IPS DF 19.7 (cell line): ENCODE results near the gene NCBP3.
"Not testable (repeated sequence)": the region's sequence is repeated elsewhere in the genome, so short reads cannot be mapped to it uniquely, and the experiment has no call there.

Source experiments
- DNase-seq: peaks from one replicate; pipeline ENCODE4 v3.0.0-alpha.2; 2013; ENCODE audit warnings: low read depth, low spot score

Gene NCBP3

DNA sequence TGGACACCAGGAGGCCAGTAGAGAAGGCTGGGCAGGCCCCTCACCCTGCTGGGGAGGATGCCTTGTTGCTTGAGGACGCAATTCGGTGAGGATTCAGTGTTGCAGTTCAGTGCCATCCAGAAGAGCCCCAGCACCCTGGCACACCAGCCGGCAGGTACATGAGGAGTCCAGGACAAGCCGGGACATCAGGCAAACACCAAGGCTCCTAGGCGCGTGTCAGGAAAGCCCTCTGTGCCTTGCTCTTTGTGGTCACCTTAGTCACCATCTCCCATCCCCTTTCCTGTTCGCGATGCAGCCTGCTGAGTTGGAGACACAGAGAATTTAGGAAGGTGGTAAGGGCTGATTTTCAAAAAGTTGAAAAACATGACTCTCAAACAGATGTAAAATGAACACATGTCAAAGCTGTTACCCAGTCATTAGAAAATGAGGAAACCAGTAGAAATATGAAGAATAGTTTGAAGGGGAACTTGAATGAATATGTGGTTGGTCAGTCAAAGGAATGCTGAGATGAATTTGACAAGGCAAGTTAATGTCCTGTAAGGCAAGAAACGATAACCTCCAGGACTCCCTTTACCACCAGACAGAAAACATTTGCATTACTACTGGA lies 2.3 kb upstream of the NCBP3 start:
- DNase-seq, result no peak

DNA sequence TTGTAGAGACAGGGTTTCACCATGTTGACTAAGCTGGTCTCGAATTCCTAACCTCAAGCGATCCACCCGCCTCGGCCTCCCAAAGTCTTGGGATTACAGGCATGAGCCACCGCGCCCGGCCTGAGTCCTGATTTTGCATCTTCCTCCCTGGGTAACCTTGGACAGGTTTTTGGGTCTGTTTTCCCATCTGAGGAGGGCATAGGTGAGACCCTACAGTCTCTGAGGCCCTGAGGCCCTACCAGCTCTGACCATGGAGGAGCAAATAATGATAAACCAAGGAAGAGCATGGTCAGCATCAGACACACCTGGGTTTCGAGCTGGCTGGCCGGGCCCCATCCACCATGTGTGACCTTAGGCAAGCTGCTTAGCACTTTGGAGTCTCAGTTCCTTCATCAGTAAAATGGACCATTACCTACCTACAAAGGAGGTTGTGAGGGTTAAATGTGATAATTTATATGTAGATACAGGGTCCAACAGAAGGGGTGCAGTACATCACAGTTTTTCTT lies 1.2 kb upstream of the NCBP3 start:
- no peak for DNase-seq

DNA sequence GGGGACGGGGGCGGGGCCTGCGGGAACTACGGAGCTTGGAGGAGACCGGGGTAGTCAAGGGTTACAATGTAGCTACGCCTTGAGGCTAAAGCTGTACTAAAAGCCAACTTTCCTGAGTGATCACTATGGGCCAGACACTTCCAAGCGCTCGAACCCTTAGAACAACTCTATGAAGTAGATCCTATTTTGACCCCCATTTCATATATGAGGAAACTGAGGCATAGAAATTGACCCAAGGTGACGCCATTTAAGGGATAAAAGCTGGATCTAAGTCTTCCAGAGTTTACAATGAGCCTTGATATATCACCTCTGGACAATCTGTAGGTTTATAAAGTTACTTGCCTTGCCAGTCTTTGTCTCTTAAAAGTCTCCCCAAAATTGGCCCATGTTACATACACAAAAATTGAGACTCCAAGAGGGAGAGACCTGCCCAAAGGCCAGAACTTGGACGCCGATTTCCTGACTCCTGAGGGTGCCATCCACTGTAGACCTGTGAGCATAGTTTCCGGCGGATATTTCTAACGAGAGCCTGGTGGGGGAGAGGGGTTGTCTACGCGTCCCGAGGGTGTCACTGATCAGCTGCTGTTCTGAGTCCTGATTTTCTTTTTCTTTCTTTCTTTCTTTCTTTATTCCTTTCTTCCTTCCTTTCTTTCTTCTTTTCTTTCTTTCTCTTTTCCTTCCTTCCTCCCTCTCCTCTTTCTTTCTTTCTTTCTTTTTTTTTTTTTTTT lies 555 bp upstream of the NCBP3 start:
- no peak for DNase-seq

DNA sequence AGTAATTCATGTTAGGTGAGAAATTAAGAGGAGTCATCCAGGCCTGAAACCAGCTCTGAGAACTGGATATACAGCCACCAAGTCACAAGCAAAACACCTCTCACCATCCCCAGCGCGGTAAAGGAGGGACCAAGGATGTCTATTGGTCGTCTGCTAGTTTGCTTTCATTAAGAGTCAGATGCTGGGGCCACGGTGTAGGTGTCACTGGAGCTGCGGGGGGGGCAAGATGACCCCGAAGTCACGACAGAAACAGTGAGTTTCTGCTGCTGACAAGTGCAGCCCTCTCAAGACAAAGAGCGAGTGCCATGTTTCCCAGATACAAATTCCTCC lies 790 bp downstream of the NCBP3 start:
- DNase-seq, result no peak

DNA sequence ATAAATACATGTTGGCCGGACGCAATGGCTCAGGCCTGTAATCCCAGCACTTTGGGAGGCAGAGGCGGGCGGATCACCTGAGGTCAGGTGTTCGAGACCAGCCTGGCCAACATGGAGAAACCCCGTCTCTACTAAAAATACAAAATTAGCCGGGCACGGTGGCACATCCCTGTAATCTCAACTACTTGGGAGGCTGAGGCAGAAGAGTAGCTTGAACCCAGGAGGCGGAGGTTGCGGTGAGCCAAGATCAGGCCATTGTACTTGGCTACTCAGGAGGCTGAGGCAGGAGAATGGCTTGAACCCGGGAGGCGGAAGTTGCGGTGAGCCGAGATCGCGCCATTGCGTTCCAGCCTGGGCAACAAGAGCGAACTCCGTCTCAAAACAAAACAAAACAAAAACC lies 1.5 kb downstream of the NCBP3 start:
- DNase-seq, result not testable (repeated sequence)

DNA sequence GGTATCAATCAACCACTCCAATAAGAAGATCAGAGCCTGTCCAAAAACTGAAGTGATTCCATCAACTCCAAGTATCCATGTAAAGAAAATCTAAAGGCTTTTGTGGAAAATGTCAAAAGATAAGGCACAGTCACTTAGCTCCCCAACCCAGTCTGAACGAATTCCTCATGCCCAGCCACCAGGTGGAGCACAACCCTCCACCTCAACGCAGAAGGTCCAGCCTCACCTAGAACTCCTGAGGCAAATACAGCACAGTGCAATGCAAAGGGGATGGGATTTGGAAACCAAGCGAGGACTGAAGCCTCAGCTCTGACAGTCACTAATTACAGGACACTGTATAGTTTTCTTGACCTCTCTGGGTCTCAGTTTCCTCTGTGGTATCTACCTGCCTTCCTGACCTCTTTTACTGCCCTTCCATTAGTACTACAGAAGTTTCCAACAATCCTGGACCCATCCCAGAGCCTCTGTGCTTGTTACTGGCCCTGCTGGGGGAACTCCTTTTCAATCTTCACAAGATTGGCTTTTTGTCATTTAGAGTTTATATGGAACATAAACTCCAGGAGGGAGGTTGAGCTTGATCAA lies 2.0 kb downstream of the NCBP3 start:
- no peak for DNase-seq

DNA sequence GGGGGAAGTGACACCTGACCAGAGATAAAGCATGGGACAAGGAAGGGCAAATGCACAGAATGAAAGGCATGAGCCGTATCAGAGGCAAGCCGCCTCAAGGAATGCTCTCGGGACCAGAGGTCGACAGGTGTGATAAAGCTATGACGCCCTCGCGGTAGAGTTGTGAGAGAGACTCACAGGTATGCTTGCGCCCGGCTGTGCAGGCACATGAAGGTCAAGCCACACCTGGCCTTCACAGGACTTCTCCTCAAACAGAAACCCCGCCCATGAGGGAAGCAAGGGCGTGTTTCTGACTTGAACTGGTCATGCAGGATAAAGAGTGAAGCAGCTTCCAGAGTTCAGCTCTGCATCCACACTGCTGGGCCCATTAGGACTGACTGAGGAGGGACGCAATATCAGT lies 7.8 kb downstream of the NCBP3 start:
- no peak for DNase-seq

DNA sequence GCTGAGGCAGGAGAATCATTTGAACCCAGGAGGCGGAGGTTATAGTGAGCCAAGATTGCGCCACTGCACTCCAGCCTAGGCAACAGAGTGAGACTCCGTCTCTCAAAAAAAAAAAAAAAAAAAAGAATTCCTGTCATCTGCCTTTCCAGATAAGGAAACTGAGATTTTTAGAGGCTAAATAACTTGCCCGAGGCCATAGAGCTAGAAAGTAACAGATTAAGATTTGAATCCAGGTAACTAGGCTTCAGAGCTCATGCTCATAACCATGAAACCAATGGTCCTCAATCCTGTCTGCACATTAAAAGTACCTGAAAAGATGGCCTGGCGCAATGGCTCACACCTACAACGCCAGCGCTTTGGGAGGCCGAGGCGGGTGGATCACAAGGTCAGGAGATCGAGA lies 9.5 kb downstream of the NCBP3 start:
- DNase-seq, result no peak

DNA sequence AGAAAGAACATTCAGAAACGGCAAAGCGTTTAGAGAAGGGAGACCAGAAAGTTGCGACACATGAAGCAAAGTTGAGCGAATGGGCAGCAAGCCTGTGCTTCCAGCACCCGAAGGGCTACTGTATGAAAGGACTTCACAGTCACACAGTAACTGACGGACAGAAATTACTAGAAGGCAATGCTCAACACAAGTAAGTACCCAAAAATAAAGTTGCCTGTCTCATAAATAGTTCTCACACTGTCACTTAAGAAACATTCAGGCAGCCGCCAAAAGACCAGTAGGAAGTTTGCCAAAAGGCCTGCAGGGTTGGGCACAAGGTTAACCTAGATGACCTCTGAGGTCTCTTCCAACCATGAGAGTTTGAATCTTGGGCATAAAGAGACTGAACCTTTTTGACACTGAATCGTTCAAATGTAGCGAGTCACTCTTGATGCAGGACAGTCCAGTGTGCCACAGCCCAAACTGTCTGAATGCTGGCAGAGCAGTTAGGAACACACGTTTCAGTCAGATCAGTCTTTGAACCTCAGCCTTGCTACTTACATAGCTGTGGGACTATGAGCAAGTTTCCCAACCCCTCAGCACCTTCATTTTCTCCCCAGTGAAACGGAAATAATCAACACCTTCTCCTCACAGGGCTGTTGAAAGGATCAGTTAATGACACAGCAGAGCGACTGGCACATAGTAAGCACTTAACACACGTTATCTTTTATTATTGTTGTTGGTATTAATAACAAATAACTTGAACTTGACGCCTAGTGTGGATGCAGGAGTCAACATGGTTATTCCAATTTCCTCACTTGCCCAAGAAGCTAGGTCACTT lies 10.4 kb downstream of the NCBP3 start:
- no peak for DNase-seq

DNA sequence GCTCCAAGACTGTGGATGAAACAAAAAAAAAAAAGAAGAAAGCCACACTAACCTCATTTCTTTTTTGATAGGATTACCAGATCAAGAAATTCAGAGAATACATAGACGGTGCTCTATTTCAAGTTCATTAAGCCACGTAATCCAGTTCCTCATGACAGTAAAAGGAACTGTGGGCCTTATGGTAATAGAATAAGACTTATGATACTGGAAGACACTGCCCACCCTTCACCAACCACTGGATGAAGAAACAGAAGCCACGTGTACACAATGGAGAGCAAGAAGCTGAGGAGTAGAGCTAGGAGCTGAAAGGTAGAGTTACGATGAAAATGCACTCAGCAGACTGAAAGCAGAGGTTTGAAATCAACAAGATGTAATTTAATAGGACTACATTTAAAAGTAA lies 11.2 kb downstream of the NCBP3 start:
- DNase-seq, result no peak

DNA sequence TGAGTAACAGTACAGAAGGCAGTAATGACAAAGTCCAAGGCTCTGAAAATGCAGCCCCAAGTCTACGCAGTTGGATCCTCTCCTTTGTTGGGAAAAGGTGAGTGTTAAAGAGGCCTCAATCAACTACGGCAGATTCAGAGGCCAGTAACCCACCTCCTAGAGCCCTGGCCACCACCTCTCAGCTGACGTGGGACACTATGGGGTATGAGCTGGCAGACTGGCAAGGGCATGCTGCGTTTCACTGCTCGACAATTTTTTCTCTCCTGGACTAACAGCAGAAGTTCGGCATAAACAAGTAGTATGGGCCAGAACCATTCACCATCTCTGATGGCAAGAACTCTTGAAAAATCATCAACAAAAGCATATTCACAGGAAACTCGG lies 17.2 kb downstream of the NCBP3 start:
- DNase-seq, result no peak

DNA sequence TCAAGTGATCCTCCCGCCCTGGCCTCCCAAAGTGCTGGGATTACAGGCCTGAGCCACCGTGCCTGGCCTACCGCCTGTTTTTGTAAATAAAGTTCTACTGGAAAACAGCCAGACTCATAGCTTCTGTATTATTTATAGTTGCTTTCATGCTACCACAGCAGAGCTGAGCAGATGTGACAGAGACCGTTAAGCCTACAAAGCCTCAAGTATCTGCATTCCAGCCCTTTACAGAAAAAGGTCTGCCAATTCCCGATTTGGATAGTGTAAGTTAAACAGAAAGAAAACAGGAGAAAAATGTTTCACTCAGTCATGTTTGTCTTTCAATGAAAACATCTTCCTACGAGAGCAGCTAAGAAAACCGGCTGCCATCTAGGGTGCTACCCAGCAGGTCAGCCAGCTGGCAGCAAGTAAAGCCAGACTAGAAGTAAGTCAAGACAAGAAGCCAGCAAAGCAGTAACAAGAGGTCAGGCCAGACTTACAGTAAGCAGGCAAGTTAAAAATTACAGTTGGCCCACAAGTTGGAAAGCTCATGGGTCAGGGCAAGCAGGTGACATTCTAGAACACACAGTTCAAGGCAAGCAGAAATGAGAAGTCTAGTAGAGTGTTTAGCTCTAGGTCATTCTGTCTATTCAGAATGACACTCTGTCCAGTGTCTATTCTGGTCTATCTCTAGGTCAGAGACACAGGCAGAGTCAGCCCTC lies 17.7 kb downstream of the NCBP3 start:
- DNase-seq, result no peak

DNA sequence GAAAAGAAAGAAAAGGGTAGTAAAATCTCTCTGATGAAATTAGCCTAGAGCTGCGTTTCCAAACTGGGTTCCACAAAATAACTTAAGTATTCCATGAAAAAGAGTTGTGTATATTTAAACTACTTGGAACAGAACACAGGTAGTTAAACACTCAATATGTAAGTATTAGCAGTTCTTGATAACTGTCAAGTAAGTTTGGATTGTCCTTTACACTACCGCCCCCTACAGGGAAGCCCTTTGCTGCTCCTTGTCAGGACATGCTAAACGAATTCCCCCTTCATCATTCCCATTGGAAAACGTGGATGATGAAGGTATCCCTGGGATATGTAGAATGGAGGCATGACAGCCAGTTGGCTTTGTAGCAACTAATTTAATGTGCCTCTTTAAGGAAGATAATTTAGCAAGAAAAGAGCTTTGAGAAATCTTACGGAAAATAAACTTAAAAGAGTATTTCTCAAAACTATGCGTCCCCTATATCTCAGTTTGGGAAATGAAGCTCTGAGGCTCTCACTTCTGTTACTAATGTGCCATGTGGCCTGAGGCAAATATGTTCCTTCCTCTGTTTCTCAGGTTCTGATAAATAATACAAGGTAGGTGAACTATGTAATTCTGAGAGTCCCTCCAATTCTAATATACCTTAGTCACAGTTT lies 18.8 kb downstream of the NCBP3 start:
- no peak for DNase-seq

DNA sequence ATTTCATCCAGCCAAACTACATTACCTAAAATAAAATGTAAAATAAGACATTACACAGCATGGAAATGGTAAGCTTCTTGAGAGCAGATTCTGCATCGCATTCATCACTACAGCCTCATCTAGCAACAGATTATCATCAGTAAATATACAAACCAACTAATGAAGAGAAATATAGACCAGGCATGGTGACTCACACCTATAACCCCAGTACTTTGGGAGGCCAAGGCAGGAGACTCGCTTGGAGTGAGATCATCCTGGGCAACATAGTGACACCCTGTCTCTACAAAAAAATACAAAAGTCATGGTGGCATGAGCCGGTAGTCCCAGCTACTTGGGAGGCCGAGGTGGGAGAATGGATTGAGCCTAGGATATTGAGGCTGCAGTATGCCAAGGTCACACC lies 19.9 kb downstream of the NCBP3 start:
- no peak for DNase-seq

DNA sequence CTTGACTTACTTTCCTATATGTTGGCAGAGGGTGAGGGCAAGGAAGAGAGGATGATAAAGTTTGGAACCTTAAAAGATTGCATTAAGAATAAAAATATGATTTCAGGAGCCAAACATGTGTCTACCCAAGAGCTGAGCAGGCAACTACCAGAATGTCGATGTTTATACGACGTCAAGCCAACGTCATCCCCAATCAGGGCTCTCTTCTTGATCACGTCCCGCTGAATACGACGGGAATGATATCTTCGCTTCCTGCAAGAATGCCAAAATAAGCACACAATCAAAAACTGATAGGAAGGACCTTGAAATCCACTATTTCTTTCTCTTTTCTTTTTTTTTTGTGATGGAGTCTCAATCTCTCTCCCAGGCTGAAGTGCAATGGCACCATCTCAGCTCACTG lies 24.9 kb downstream of the NCBP3 start:
- DNase-seq, result no peak

DNA sequence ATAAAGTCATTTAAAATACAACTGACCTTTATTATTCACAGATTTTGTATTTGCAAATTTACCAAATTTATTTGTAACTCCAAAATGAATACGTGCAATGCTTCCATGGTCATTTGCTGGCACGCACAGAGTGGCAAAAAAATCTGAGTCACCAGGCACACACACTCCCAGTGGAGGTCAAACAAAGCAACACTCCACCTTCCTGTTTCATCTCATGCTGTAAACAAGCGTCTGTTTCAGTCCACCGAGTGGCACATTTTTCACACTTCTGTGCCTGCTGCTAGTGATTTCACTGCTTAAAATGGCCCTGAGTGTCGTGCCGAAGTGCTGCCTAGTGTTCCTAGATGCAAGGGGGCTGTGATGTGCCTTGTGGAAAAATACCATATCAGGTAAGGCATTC lies 27.3 kb downstream of the NCBP3 start:
- no peak for DNase-seq

DNA sequence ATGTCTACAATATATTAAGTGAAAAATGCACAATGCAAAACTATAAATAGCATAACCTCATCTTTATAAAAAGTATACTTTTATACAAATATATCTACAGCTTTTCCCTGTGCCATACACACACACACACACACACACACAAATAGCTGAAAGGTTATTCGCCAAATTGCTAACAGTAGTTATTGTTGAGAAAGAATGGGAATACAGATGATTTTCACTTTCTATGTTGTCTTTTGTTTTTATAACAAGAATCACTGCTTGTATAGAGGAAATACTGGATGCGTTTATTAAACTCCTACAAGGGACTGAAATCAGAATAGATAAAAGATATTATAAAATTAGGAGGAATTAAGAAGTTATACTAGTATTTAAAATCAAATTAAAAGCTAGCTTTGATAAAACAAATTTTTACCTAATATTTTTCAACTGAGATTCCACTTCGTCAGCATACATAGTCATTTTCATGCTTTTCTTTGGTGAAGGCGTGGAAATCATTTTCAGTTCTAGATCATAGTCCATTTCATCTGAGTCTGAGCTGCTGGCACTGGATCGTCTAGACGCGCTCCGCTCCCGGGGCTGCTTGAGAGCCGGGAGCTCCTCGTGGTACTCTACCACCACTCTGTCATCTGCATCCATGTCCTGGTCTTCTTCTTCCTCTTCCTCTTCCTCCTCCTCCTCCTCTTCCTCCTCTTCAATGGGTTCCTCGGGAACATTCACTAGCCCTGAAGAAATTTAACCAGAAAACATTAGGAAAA lies 28.0 kb downstream of the NCBP3 start:
- DNase-seq, result no peak

DNA sequence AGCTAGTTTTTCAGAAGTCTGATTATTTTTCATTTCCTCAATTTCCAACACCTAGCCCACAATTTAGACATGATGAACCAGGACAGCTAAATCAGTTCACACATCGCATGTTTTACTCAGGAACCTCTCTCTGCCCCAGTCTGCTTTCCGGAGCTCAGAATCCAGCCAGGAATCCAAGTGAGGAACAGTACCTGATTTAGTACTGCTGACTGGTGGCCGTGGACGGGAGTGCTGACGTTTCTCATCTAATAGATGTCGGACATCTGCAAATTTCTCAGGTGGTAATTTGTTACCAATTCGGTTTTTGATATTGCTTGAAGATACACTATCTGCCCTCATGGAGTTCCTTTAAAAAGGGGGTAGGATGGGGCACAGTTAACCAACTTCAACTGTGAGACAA lies 30.1 kb downstream of the NCBP3 start:
- no peak for DNase-seq

DNA sequence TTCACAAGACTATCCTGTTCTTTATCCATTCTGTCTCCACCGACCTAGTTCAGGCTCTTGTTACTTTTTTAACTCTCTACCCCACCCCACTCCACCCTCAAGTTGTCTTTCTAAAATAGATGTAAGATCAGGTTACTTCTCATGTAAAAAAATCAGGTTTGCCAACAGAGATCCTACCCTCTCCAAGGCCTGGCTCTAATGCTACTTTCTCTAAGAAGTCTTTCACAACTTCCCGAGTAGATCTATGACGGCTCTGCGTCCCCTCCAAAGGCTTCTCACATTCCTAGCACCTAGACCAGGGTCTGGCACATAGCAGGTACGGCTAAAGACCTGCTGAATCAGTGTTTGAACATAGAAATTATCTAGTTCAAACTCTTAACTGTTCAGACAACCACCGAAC lies 30.9 kb downstream of the NCBP3 start:
- DNase-seq, result no peak

DNA sequence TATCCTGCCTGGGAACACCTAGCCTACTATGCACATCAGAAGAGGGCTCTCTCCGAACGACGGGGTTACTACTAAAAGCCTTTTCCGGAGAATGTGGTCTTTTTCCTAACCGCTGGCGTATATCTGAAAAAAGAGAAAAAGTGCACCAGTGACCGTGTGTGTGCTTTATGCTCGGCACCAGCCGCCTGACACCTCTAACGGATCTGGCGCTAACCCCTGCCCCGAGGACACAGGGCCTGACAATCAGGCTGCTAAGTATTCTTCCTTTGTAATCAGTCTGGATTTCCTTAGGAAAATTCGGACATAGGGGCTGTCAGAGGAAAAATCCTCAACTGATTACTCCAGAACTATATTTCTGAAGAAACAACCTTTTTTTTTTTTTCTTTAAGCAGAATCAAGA lies 31.7 kb downstream of the NCBP3 start:
- no peak for DNase-seq

DNA sequence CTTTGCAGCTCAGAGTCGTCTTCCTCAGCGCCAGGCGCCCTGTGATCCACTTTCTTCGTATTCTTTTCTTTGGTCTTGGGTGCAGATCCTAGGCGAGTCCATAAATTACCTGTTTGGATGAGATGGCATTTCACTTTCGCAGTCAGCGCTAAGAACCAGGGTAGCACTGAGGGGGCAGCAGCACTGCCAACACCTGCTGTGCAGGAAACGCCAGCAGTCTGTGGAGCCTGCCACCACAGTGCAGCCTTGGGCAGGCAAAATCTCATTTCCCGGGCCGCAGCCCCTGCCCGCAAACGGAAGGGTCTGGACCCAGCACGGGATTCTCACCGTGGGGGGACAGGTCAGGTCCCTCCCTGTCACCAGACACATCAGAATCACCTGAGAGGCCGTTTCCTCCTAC lies 32.9 kb downstream of the NCBP3 start:
- DNase-seq, result no peak
